SU-DHL-6 (cell line): ENCODE data around the gene MYCBP.

ENCODE experiments used
- CTCF ChIP-seq: fragments of 200-600 bp; sonication (generic); IDR thresholded peaks from one replicate; pipeline ENCODE4 v1.5.1; 2017; ENCODE audit warnings: antibody characterized with exemption, mild to moderate bottlenecking, low read length, moderate library complexity; ENCODE audit not compliant: insufficient read depth, poor library complexity, severe bottlenecking
- EZH2phosphoT487 ChIP-seq: fragments of 200-600 bp; sonication (generic), shearing (Covaris generic); conservative IDR thresholded peaks from 2 replicates; pipeline ENCODE4 v1.6.1; 2018; ENCODE audit warnings: mild to moderate bottlenecking, antibody characterized with exemption, low read length, moderate library complexity, mixed read lengths

- TF ChIP-seq CTCF, result no peak
- TF ChIP-seq EZH2phosphoT487, result no peak
Measured at GRCh38 chr1:38846210-38846609, 26.9 kb downstream of the MYCBP start.
